SK-N-SH (cell line): ENCODE data around the gene FOSL1. TPM values are rescaled to one million over a fixed set of nuclear protein-coding genes. Genes with fewer than 3 reads are reported as not detected.

Source experiments
- CTCF ChIA-PET: fragments of 300-600, 350-600 bp; formaldehyde crosslinking; extraction: SDS; loops from one replicate; lab custom pipeline; 2021; lab: Yijun Ruan, JAX
- POLR2A ChIA-PET: fragments of 350-600 bp; sonication (Branson Sonifier 250); formaldehyde crosslinking; extraction: SDS; loops from one replicate; lab custom pipeline; 2020; ENCODE audit warnings: antibody characterized with exemption, inconsistent platforms; lab: Yijun Ruan, JAX
- DNase-seq: peaks from one replicate; pipeline ENCODE4 v3.0.0; 2012
- H2AFZ ChIP-seq: fragments of 200-600 bp; sonication (generic); 2 replicates; pipeline ENCODE4 v1.8.1; 2016; ENCODE audit warnings: antibody characterized with exemption, mild to moderate bottlenecking, low read depth
- H3F3A ChIP-seq: fragments of 200-600 bp; sonication (generic); replicated peaks from 2 replicates; pipeline ENCODE3; 2016; ENCODE audit warnings: antibody characterized with exemption, mild to moderate bottlenecking; ENCODE audit not compliant: insufficient read depth
- H3K27ac ChIP-seq, 2 experiments: fragments of 200-500 bp in 1 of 2; fragments of 200-600 bp in 1 of 2; sonication (Bioruptor generic) in 1 of 2; sonication (generic), shearing (Covaris generic) in 1 of 2; 2 replicates each; pipeline versions ENCODE4 v1.5.1 to v1.6.1; 2014 to 2016; ENCODE audit warnings: low read depth in 2 of 2, inconsistent platforms in 1 of 2, low read length in 1 of 2, mild to moderate bottlenecking in 1 of 2, mixed read lengths in 1 of 2
- H3K27me3 ChIP-seq: fragments of 200-600 bp; sonication (generic), shearing (Covaris generic); 2 replicates; pipeline ENCODE4 v1.6.1; 2016; ENCODE audit warnings: mixed run types; ENCODE audit not compliant: insufficient read depth
- H3K36me3 ChIP-seq, 2 experiments: fragments of 200-500 bp in 1 of 2; fragments of 200-600 bp in 1 of 2; sonication (Bioruptor generic) in 1 of 2; sonication (generic) in 1 of 2; replicated peaks in 1 of 2; 2 replicates each; pipeline versions ENCODE3 to v1.5.1; 2014 to 2016; ENCODE audit warnings: low read length in 1 of 2, mild to moderate bottlenecking in 1 of 2; ENCODE audit not compliant: insufficient read depth in 2 of 2, control insufficient read depth in 1 of 2
- H3K4me1 ChIP-seq, 2 experiments: fragments of 200-500 bp in 1 of 2; fragments of 200-600 bp in 1 of 2; sonication (Bioruptor generic) in 1 of 2; sonication (generic), shearing (Covaris generic) in 1 of 2; 2 replicates each; pipeline versions ENCODE4 v1.5.1 to v1.6.1; 2014 to 2016; ENCODE audit warnings: low read depth in 1 of 2, low read length in 1 of 2, mixed run types in 1 of 2; ENCODE audit not compliant: insufficient read depth in 2 of 2, control insufficient read depth in 1 of 2
- H3K4me2 ChIP-seq: fragments of 200-600 bp; sonication (generic), shearing (Covaris generic); 2 replicates; pipeline ENCODE4 v1.6.1; 2017; ENCODE audit warnings: mixed run types
- H3K4me3 ChIP-seq, 2 experiments: fragments of 200-500 bp in 1 of 2; fragments of 200-600 bp in 1 of 2; sonication (Bioruptor generic) in 1 of 2; sonication (generic), shearing (Covaris generic) in 1 of 2; 2 replicates each; pipeline versions ENCODE4 v1.5.1 to v1.8.1; 2014 to 2016; ENCODE audit warnings: low read depth in 2 of 2, inconsistent platforms in 1 of 2, low read length in 1 of 2, mild to moderate bottlenecking in 1 of 2, mixed read lengths in 1 of 2, moderate library complexity in 1 of 2
- H3K79me2 ChIP-seq: fragments of 200-600 bp; sonication (generic); 2 replicates; pipeline ENCODE4 v1.8.1; 2017; ENCODE audit warnings: mild to moderate bottlenecking; ENCODE audit not compliant: insufficient read depth
- H3K9ac ChIP-seq: fragments of 200-600 bp; sonication (generic); 2 replicates; pipeline ENCODE4 v1.6.1; 2017; ENCODE audit warnings: mixed run types
- H3K9me2 ChIP-seq: fragments of 200-600 bp; sonication (generic); 2 replicates; pipeline ENCODE4 v1.6.1; 2017; ENCODE audit warnings: mixed run types
- H3K9me3 ChIP-seq: fragments of 200-600 bp; sonication (generic); 2 replicates; pipeline ENCODE4 v1.6.1; 2017; ENCODE audit warnings: mixed run types, mild to moderate bottlenecking, moderate library complexity
- H4K20me1 ChIP-seq: fragments of 200-600 bp; sonication (generic); 2 replicates; pipeline ENCODE4 v1.6.1; 2017; ENCODE audit warnings: mild to moderate bottlenecking, mixed run types; ENCODE audit not compliant: insufficient read depth
- CTCF ChIP-seq: fragments of 200-600 bp; sonication (generic); IDR thresholded peaks from 2 replicates; pipeline ENCODE4 v1.6.1; 2017; ENCODE audit warnings: antibody characterized with exemption, mild to moderate bottlenecking, moderate library complexity
- GABPA ChIP-seq: IDR thresholded peaks from 2 replicates; pipeline ENCODE4 v1.4.0; 2012; ENCODE audit warnings: low read depth, mild to moderate bottlenecking
- POLR2AphosphoS5 ChIP-seq: IDR thresholded peaks from 2 replicates; pipeline ENCODE4 v1.6.1; 2012; ENCODE audit warnings: low read depth, low read length
- REST ChIP-seq: IDR thresholded peaks from 2 replicates; pipeline ENCODE4 v1.6.1; 2012; ENCODE audit warnings: mild to moderate bottlenecking, low read depth, low read length, moderate library complexity
- WGBS: methylation state at CpG from one replicate; pipeline ENCODE4 v1.1.6; 2017; ENCODE audit warnings: low lambda C conversion rate; 5-methylcytosine and 5-hydroxymethylcytosine counted together
- polyA plus RNA-seq, 3 experiments: library from polyadenylated mRNA; depleted of rRNA; stranded (reverse); fragments of >200 nt; gene quantifications; 2 replicates each; pipeline ENCODE4 v1.2.3, GENCODE V29; 2012

Gene FOSL1
- polyA plus RNA-seq, 1 of the 3 experiments (the other 2 are of a cell fraction), result 30.1 TPM

- H3K9ac ChIP-seq, result no peak overlapping the region
- no peak overlapping the region for H2AFZ ChIP-seq
- peaks cover 45% of the 10 kb centered on the region for H3K79me2 ChIP-seq
- peaks cover 0 to 20% of the 10 kb centered on the region in 2 experiments; a peak in 2 of 4 replicates for H3K4me1 ChIP-seq
- DNase-seq, result peak; percentile 45
- H3K4me2 ChIP-seq, result no peak overlapping the region; the same call in 1 of the 2 replicates
- 97% methylated on average over 6 of the region's 6 CpGs for WGBS
- ChIA-PET POLR2A (interaction anchor here (0.7 to 2.1 kb wide), 8 partner anchors 10 to 163 kb away, joined by 3 to 14 read pairs (median 3); partner anchors contain the start of genes CCDC85B and SNX32), CTCF (interaction anchor here (0.7 to 5.3 kb wide), 8 partner anchors 7 to 142 kb away, joined by 3 to 30 read pairs (median 6); partner anchors contain the start of genes FIBP, KAT5 and MUS81)
- peaks cover 67% of the 10 kb centered on the region for H3F3A ChIP-seq
- H3K27ac ChIP-seq, result no peak overlapping the region; a peak in 1 of 4 replicates
- no peaks in the 10 kb centered on the region for H3K9me3 ChIP-seq
- H3K27me3 ChIP-seq, result no peaks in the 10 kb centered on the region
- no peaks in the 10 kb centered on the region for H3K9me2 ChIP-seq
- peak; percentile 9; the same call in 1 of the 2 replicates for TF ChIP-seq CTCF
- TF ChIP-seq GABPA, result no peak
- TF ChIP-seq, all 33 proteins: peak for 1
- Histone ChIP-seq H3K4me3 (no peak overlapping the region), H4K20me1 (peaks cover 56% of the 10 kb centered on the region), H3K36me3 (peaks cover 44 to 55% of the 10 kb centered on the region in 2 experiments)
Measured at GRCh38 chr11:65853246-65853979, 46.8 kb downstream of the FOSL1 start.

GRCh38 chr11:65852508-65853245 is 47.5 kb downstream of the FOSL1 start:
- CTCF ChIA-PET, result interaction anchor here (0.7 to 5.3 kb wide), 10 partner anchors 8 to 141 kb away, joined by 3 to 30 read pairs (median 6); partner anchors contain the start of genes FIBP, KAT5 and MUS81
- H3K4me1 ChIP-seq, result peaks cover 0 to 20% of the 10 kb centered on the region in 2 experiments; a peak in 2 of 4 replicates
- no peak overlapping the region for H3K9ac ChIP-seq
- no peaks in the 10 kb centered on the region for H3K9me3 ChIP-seq
- H3K27ac ChIP-seq, result no peak overlapping the region
- peaks cover 65% of the 10 kb centered on the region for H3F3A ChIP-seq
- H4K20me1 ChIP-seq, result peaks cover 56% of the 10 kb centered on the region
- 95% methylated on average over 8 of the region's 33 CpGs for WGBS
- H2AFZ ChIP-seq, result no peak overlapping the region
- no peaks in the 10 kb centered on the region for H3K9me2 ChIP-seq
- no peaks in the 10 kb centered on the region for H3K27me3 ChIP-seq
- H3K4me3 ChIP-seq, result no peak overlapping the region
- H3K79me2 ChIP-seq, result peaks cover 42% of the 10 kb centered on the region
- DNase-seq, result peak; percentile 36
- peak; percentile 5 for TF ChIP-seq POLR2AphosphoS5
- TF ChIP-seq REST, result no peak
- TF ChIP-seq, all 33 proteins: peak for 1
- Histone ChIP-seq H3K36me3 (peaks cover 44 to 55% of the 10 kb centered on the region in 2 experiments), H3K4me2 (no peak overlapping the region)
- POLR2A ChIA-PET, result interaction anchor here (0.7 to 2.1 kb wide), 8 partner anchors 9 to 162 kb away, joined by 3 to 14 read pairs (median 4); partner anchors contain the start of genes CCDC85B and SNX32
